HG03342 (cell line): ENCODE data around the gene SLITRK3.
"Not testable (repeated sequence)": the region's sequence is repeated elsewhere in the genome, so short reads cannot be mapped to it uniquely, and the experiment has no call there.

ENCODE experiments used
- ATAC-seq: cut with Tn5 transposase; IDR thresholded peaks from one replicate; pipeline ENCODE4 v1.9.1; 2021; ENCODE audit warnings: mild to moderate bottlenecking, moderate library complexity; ENCODE audit not compliant: unreplicated experiment

Gene SLITRK3

GRCh38 chr3:165192610-165193192, 3.5 kb downstream of the SLITRK3 start:
- no peak for ATAC-seq

GRCh38 chr3:165191491-165191890, 4.7 kb downstream of the SLITRK3 start:
- no peak for ATAC-seq

GRCh38 chr3:165188452-165188851, 7.7 kb downstream of the SLITRK3 start:
- no peak for ATAC-seq

GRCh38 chr3:165185707-165186327, 10.4 kb downstream of the SLITRK3 start:
- ATAC-seq: peak; percentile 96

- no peak for ATAC-seq
Observed at GRCh38 chr3:165181556-165181955, 14.6 kb downstream of the SLITRK3 start.

- ATAC-seq: no peak
Observed at GRCh38 chr3:165170236-165170635, 25.9 kb downstream of the SLITRK3 start.

GRCh38 chr3:165169368-165169767, 26.8 kb downstream of the SLITRK3 start:
- no peak for ATAC-seq

GRCh38 chr3:165162883-165163282, 33.3 kb downstream of the SLITRK3 start:
- no peak for ATAC-seq

- ATAC-seq: no peak
Observed at GRCh38 chr3:165159760-165160421, 36.3 kb downstream of the SLITRK3 start.

GRCh38 chr3:165158011-165158410, 38.2 kb downstream of the SLITRK3 start:
- ATAC-seq: no peak

GRCh38 chr3:165156757-165157420, 39.3 kb downstream of the SLITRK3 start:
- ATAC-seq: no peak

GRCh38 chr3:165148876-165149441, 47.2 kb downstream of the SLITRK3 start:
- ATAC-seq: no peak

- ATAC-seq: no peak
Observed at GRCh38 chr3:165144271-165144670, 51.9 kb downstream of the SLITRK3 start.

GRCh38 chr3:165139918-165140317, 56.3 kb downstream of the SLITRK3 start:
- ATAC-seq: not testable (repeated sequence)
